ENCODE results near the gene KRTAP10-4. TPM values are rescaled to one million over a fixed set of nuclear protein-coding genes. Genes with fewer than 3 reads are reported as not detected.

The KRTAP10-4 gene
- total and polyA plus RNA-seq, 2 of the 4 experiments (the other 2 are of a cell fraction), result not detected

GRCh38 chr21:44564886-44565598, 8.5 kb upstream of the KRTAP10-4 start:
- Histone ChIP-seq H3K18ac (ENCODE audit: low read depth, low read length) (no peak overlapping the region), H3K27me3 (ENCODE audit: control insufficient read depth, insufficient read depth, low read length) (no peaks in the 10 kb centered on the region; the same call in 1 of the 2 replicates), H3K4me3 (ENCODE audit: insufficient read depth, low read depth, low read length) (no peak overlapping the region), H3K23ac (ENCODE audit: low read depth, low read length) (no peak overlapping the region), H3K79me1 (ENCODE audit: low read depth in 1 of 2, low read length in 2 of 2) (no peaks in the 10 kb centered on the region), H3K9me1 (ENCODE audit: insufficient read depth, low read length) (no peaks in the 10 kb centered on the region), H3K4ac (ENCODE audit: low read depth, low read length) (no peak overlapping the region), H3K56ac (ENCODE audit: extremely low read depth, insufficient read depth, low read length) (no peak overlapping the region), H2AFZ (replicated peaks; ENCODE audit: low read length, poor library complexity) (no peak overlapping the region), H4K20me1 (ENCODE audit: insufficient read depth, low read length) (no peaks in the 10 kb centered on the region), H3K9ac (ENCODE audit: low read depth, low read length) (no peak overlapping the region), H4K5ac (ENCODE audit: low read depth, low read length) (no peak overlapping the region), H2BK120ac (ENCODE audit: low read depth, low read length) (no peak overlapping the region), H4K91ac (ENCODE audit: insufficient read depth, low read depth, low read length) (no peak overlapping the region), H2BK5ac (ENCODE audit: low read depth, low read length, poor library complexity, severe bottlenecking) (no peak overlapping the region), H3K27ac (ENCODE audit: insufficient read depth, low read length) (no peak overlapping the region), H3K4me2 (ENCODE audit: low read depth, low read length) (no peak overlapping the region), H2AK9ac (replicated peaks; ENCODE audit: low read depth, low read length, poor library complexity) (no peak overlapping the region), H3K9me3 (ENCODE audit: control insufficient read depth, insufficient read depth, low read length) (no peaks in the 10 kb centered on the region), H2BK20ac (ENCODE audit: low read depth, low read length) (no peak overlapping the region), H3K36me3 (ENCODE audit: control insufficient read depth, insufficient read depth, low read length) (no peaks in the 10 kb centered on the region), H3K14ac (replicated peaks; ENCODE audit: low read depth, low read length) (no peak overlapping the region), H4K8ac (ENCODE audit: low read depth in 2 of 2, low read length in 2 of 2) (no peak overlapping the region), H2BK15ac (ENCODE audit: low read depth, low read length) (no peak overlapping the region), H3K4me1 (ENCODE audit: control insufficient read depth, insufficient read depth, low read length) (no peaks in the 10 kb centered on the region), H2AK5ac (ENCODE audit: low read depth, low read length) (no peak overlapping the region)
- in situ Hi-C loops (cut with MboI; ENCODE audit: low sequenced_read_pairs) (no loop called here), dilution Hi-C loops (cut with HindIII; ENCODE audit: low sequenced_read_pairs, unreplicated experiment) (no loop called here), intact Hi-C loops (cut with micrococcal nuclease) (no loop called here)
- ChIA-PET POLR2A (ENCODE audit: unreplicated experiment) (no interaction called here), CTCF (no interaction called here)
- no peak for DNase-seq
- TF ChIP-seq MAFK (IDR thresholded peaks at IDR 0.05; ENCODE audit: low read depth, low read length), result no peak
- no peak for TF ChIP-seq NFE2L2 (IDR thresholded peaks at IDR 0.05; ENCODE audit: low read depth, low read length)
- no peak for TF ChIP-seq ELK1 (IDR thresholded peaks at IDR 0.05; ENCODE audit: borderline replicate concordance, low read depth, low read length)
- no peak for TF ChIP-seq SMC3 (IDR thresholded peaks at IDR 0.05; ENCODE audit: low read depth, low read length)
- no peak for TF ChIP-seq CEBPB (IDR thresholded peaks at IDR 0.05; ENCODE audit: low read depth, low read length)
- no peak for TF ChIP-seq CHD1 (IDR thresholded peaks at IDR 0.05; ENCODE audit: low read depth, low read length)
- TF ChIP-seq POLR2A (IDR thresholded peaks at IDR 0.05; ENCODE audit: low read depth, low read length), result no peak
- TF ChIP-seq MAZ (IDR thresholded peaks at IDR 0.05; ENCODE audit: borderline replicate concordance, low read depth, low read length), result no peak
- TF ChIP-seq BHLHE40 (IDR thresholded peaks at IDR 0.05; ENCODE audit: low read depth, low read length), result no peak
- no peak for TF ChIP-seq FOS (IDR thresholded peaks at IDR 0.05; ENCODE audit: low read depth, low read length)
- no peak for TF ChIP-seq USF2 (IDR thresholded peaks at IDR 0.05; ENCODE audit: low read depth, low read length)
- no peak for TF ChIP-seq RCOR1 (IDR thresholded peaks at IDR 0.05; ENCODE audit: insufficient replicate concordance, low read length)
- TF ChIP-seq MXI1 (IDR thresholded peaks at IDR 0.05; ENCODE audit: borderline replicate concordance, low read depth, low read length), result no peak
- no peak for TF ChIP-seq RAD21 (IDR thresholded peaks at IDR 0.05; ENCODE audit: low read length)
- TF ChIP-seq, protein P1, sequence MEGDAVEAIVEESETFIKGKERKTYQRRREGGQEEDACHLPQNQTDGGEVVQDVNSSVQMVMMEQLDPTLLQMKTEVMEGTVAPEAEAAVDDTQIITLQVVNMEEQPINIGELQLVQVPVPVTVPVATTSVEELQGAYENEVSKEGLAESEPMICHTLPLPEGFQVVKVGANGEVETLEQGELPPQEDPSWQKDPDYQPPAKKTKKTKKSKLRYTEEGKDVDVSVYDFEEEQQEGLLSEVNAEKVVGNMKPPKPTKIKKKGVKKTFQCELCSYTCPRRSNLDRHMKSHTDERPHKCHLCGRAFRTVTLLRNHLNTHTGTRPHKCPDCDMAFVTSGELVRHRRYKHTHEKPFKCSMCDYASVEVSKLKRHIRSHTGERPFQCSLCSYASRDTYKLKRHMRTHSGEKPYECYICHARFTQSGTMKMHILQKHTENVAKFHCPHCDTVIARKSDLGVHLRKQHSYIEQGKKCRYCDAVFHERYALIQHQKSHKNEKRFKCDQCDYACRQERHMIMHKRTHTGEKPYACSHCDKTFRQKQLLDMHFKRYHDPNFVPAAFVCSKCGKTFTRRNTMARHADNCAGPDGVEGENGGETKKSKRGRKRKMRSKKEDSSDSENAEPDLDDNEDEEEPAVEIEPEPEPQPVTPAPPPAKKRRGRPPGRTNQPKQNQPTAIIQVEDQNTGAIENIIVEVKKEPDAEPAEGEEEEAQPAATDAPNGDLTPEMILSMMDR (conservative IDR thresholded peaks at IDR 0.05; ENCODE audit: low read depth, low read length), result no peak
- TF ChIP-seq RFX5 (IDR thresholded peaks at IDR 0.05; ENCODE audit: low read depth, low read length), result no peak
- no TSS peak for BruUV-seq (replicated peaks)
- ATAC-seq (ENCODE audit: low read depth), result no peak
- WGBS, 2 experiments (ENCODE audit: extremely low coverage in 2 of 2, insufficient read length in 1 of 2), result no CpG with 5 or more reads among the region's 1 CpG

All from IMR-90 (cell line).